HG03159 (cell line): ENCODE results near the gene RBFOX1.

ENCODE experiments used
- ATAC-seq: cut with Tn5 transposase; IDR thresholded peaks from one replicate; pipeline ENCODE4 v1.9.1; 2021; ENCODE audit warnings: mild to moderate bottlenecking, moderate library complexity; ENCODE audit not compliant: unreplicated experiment

Gene RBFOX1

GRCh38 chr16:7332611-7333010 is at the start of gene RBFOX1:
RBFOX1 (plus strand) TSS chr16:7332845.
- ATAC-seq: no peak

DNA sequence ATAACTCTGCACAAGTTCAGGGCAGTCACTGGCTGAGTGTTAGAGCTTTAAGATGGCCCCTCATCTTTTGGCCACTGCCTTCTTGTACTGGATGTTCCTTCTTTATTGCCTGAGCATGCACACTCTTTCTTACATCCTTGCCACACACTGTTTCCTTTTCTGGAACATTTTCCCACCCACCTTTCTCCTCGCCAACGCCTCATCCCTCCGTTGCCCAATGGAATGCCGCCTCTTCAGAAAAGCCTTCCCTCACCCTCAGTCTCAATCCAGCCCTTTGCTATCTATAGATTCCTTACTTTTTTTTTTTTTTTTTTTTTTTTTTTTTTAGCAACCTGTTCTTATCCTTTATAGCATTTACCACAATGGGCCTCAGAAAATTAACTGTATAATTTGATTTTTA is 47.9 kb upstream of the RBFOX1 start:
- ATAC-seq: no peak

DNA sequence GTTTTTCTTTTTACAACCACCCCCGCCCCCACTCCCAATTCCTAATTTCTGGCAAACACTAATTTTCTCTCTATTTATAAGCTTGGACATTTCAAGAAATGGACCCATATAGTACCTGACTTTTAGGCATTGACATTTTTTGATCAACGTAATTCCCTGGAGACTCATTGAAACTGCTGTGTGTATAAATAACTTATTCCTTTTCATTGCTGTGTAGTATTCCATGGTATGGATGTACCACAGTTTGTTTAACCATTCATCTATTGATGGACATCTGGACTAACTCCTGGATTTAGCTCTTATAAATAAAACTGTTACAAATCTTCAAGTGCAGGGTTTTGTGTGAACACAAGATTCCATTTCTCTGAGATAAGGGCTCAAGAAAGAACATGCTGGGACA is 47.1 kb upstream of the RBFOX1 start:
- ATAC-seq: no peak

DNA sequence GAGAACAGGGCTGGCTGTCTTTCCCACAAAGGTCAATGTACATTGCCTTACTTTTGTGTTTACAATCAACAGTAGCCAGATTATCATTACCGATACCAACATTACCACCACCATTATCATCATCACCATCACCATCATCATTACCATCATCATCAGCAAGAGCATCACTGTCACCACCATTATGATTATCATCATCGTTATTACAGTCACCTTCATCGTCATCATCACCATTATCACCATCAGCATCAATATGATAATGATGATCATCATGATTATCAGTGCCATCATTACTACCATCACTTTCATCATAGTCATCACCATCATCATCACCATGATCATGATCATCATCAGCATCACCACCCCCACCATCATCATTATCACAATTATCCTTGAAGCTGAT is 43.3 kb upstream of the RBFOX1 start:
- ATAC-seq: no peak

DNA sequence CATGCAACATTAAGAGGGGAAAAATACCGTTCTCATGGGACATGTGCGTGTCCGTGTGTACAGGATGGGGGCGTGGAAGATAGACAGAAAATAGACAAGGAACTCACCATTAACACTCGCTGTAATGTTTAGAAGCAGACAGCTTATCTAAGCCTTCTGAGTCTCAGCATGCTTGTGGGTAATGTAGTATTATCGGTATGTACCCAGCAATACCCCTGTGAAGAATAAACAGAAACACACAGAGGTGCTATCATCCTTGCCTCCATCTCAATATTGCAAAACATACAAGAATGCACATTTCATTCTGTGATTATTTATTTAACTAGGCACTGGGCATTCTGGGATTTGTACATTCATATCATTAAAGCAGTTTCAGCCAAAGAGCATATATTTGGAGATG is 42.0 kb upstream of the RBFOX1 start:
- ATAC-seq: no peak

GRCh38 chr16:7294020-7294419 is 38.6 kb upstream of the RBFOX1 start:
- no peak for ATAC-seq

DNA sequence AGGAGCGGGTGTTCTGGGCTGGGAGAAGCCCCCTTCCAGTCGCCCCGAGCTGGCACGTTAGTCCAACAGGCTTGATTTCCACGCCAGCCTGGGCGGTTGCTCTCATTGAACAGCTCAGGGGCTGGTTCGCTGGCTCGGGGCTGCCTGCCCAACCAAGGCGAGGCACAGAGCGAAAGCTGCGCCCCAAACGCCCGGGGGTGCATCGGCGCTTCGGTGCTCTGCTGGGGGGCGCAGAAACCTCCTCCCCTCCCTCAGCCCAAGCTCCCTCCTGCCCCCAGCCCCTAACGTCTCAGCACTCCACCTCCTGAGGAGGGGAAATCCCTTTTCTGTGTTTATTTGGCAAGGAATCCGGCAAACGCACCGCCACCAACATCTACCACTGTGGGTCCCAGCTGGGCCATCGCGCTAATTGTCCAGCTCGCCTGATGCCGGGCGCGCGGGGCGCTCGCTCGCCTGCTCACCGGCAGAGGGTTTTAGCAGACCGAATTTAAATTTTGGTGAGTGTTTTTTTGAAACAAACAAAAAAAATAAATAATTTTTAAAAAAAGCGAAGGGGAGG is 29.5 kb upstream of the RBFOX1 start:
- ATAC-seq: no peak

DNA sequence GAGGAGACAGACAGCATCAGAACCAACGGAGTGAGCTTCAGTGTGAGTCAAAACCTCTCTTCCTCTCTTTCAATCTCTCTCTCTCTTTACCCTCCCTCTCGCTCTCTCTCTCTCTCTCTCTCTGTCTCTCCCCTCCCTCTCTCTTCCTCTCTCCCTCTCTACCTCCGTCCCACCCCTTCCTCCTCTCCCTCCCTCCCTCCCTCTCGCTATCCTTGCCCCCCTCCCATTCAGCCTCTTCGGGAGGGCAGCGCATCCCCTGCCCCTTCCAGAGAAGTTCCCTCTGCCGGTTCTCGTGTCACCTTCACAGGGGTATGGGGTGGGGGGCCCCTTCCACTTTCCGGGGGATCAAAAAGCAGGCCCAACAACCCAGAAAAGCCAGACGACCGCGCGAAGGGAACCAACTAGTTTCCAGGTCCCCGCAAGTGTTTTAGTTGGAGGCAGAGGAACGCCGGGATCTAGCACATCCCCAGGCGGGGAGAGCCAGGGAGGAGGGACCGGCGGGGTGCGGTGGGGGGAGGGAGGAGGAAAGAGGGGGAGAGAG is 28.9 kb upstream of the RBFOX1 start:
- ATAC-seq: no peak

DNA sequence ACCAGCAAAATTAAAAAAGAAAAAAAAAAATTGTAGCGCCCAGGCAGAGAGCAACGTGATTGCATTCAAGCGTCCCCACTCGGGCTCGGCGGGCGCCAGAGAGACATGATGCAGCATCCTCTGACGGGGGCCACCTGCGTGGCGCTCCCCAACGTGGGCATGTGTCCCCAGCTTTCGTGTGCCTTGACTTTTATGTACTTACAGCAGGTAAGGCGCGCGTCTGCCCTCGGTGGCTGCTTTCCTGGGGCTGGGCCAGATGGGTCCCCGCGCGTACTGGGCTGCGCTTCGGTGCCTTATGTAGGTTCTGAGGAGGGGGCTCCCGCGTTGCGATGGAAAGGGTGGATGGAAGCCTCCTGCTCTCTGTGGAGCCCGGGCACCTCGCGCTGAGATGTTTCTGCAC is 28.4 kb upstream of the RBFOX1 start:
- ATAC-seq: no peak

DNA sequence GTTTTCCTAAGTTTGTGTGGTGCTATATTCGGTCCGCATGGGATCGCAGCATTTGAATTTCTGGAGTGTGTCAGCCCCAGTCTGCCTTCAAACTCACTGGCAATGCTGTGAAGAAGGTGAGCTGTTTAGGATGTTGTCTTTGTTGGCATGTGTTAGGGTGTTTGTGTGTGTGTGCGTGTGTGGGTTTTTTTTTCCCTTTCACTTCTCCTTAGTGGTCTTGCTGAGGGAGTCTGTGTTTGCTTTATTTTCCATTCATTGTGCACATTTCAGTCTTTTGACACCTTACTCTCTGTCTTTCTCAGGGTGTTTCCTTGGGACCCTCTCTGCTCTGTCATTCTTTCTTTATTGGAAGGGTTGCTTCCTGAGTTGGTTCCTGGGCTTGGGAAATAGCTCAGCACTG is 27.7 kb upstream of the RBFOX1 start:
- no peak for ATAC-seq

GRCh38 chr16:7313170-7313569 is 19.5 kb upstream of the RBFOX1 start:
- ATAC-seq: no peak

GRCh38 chr16:7314163-7314562 is 18.5 kb upstream of the RBFOX1 start:
- no peak for ATAC-seq

DNA sequence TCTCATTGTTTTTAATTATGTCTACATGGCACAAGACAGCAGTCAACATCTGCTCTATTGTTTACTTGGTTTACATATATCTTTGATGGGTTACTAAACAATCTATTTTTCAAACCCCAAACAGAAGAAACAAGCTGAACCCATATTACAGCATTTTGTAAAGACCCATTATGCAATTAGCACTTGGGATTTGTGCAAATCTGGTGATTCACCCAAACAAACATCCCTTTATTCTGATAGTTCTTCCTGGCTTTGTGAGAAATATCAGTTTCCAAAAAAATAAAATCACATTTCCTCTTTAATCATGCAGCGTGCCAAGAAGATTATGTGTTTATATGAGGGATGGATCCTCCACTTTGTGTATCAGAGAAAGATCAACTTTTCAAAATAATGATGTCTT is 16.8 kb upstream of the RBFOX1 start:
- no peak for ATAC-seq

DNA sequence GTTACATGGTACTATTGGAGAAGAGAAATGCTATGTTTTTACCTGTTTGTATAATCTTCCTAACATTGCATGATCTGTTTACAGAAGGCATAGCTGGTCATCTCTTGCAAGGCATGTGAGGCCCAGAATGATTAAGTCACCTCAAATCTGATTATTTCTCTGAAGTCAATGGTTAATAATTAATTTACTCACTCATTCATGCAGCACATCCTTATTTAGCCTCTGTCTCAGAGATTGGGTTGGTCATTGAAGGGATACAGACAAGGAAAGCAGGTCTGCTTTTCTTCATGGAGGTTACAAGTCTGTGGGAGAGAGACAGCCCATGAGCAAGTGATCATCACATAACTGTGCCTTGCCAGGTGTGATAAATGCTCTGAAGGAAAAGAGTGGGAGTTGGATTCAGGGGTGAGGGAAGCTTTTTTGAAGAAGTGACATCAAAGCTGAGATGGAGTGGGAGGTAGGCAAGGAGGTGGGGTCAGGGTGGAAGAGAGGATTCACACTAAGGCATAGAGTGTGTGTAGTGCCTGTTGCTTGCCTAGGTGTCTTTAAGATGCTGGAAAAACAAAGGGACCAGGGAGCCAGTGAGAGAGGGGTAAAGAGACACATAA is 16.3 kb upstream of the RBFOX1 start:
- ATAC-seq: no peak

DNA sequence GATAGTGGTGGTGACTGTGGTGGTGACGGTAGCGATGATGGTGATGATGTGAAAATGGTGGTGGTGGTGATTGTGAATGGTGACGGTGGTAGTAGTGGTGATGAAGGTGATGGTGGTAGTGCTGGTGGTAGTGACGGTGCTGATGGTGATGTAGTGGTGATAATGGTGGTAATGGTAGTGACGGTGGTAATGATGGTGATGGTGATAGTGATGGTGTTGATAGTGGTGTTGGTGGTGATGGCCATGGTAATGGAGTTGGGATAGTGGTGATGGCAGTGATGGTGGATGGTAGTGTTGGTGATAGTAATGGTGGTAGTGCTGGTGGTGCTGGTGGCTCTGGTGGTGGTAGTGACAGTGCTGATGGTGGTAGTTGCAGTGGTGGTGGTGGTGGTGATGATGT is 14.7 kb upstream of the RBFOX1 start:
- no peak for ATAC-seq

GRCh38 chr16:7318686-7319085 is 14.0 kb upstream of the RBFOX1 start:
- no peak for ATAC-seq

- no peak for ATAC-seq
These were observed 13.1 kb upstream of the RBFOX1 start for GRCh38 chr16:7319514-7319913.

DNA sequence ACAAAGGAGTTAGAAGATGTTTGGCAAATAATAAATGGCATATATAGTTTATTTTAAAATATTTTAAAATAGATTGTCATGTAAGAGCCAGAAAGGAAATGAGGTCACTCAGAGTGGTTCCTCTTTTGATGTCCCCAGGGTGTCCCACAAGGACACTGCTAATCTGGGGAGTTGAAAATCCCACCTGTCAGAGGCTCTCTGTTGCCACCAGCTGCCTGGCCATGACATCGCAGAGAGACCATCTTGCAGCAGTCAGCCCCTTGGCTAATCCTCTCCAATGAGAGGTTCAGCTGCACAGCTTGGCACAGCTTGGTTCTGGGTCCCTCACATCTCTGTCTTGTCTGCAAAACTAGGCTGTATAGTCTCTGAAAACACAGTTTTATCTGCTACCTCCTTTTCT is 11.0 kb upstream of the RBFOX1 start:
- no peak for ATAC-seq

DNA sequence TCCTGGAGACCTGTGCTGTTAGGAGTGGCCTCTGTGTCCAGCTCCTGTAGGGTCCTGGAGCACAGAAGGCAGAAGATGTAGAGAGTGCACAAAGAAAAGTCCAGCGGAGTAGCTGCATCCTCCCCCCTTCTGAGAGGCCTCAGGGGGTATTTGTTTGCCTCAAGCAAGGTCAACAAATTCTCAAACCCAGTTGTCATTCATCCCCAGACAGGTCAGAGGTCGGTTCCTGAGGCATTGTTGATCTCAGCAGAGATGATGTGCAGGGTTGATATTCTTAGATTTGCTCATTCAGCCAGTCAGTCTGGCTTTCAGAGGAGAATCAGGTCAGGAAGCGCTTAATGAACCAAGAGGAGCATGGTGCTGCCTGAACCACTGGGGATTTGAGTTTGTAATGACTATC is 8.3 kb upstream of the RBFOX1 start:
- no peak for ATAC-seq

- no peak for ATAC-seq
These were observed 6.8 kb upstream of the RBFOX1 start for GRCh38 chr16:7325834-7326233.

GRCh38 chr16:7330709-7331108 is 1.9 kb upstream of the RBFOX1 start:
- no peak for ATAC-seq

DNA sequence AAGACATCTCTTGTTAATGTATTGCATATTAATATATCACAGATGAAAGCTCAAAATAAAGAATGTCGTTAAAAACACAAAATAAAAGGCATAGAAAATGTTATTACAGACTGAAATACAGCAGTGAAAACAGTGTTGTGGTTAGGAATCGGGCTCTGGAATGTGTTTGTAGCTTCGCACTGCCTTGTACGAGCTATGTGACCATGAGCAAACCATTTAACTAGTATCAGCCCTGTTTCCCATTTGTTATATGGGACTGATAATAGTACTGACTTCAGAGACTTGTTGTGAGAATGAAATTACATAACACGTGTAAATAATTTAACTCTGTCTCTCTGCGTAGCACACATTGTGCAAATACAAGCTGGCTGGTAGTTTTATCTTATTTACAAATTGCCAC is 648 bp upstream of the RBFOX1 start:
- no peak for ATAC-seq

GRCh38 chr16:7333180-7333725 is 608 bp downstream of the RBFOX1 start:
- no peak for ATAC-seq
